Endothelial cell of umbilical vein (primary cell): Measurements from ENCODE around the gene REPS1. TPM values are rescaled to one million over a fixed set of nuclear protein-coding genes. Genes with fewer than 3 reads are reported as not detected.

Source experiments
- BruUV-seq: library from RNA; stranded (reverse); fragments of 400-500 nt; replicated peaks from 2 replicates; lab custom pipeline; 2021; lab: Mats Ljungman, UMichigan
- CTCF ChIA-PET: fragments of 300-600, 350-600 bp; sonication (Branson Sonifier 250); formaldehyde crosslinking; loops from one replicate; lab custom pipeline; 2021; ENCODE audit warnings: antibody characterized with exemption, inconsistent platforms; lab: Charles Lee
- POLR2A ChIA-PET: fragments of 300-600, 350-600 bp; sonication (Branson Sonifier 250); formaldehyde crosslinking; loops from one replicate; lab custom pipeline; 2021; ENCODE audit warnings: antibody characterized with exemption, inconsistent platforms; lab: Charles Lee
- DNase-seq: peaks from one replicate; pipeline ENCODE4 v3.0.0-alpha.2; 2011; ENCODE audit warnings: low read depth, low spot score
- FAIRE-seq: peaks from 2 replicates; lab custom pipeline; 2011; peaks lifted over from hg19 to GRCh38; lab: Jason Lieb, UNC
- H2AFZ ChIP-seq: 2 replicates; pipeline ENCODE4 v1.6.0; 2012; ENCODE audit warnings: low read depth, low read length, control low read depth, inconsistent platforms
- H3K27ac ChIP-seq: 2 replicates; pipeline ENCODE4 v1.5.1; 2011; ENCODE audit warnings: low read depth, mild to moderate bottlenecking, control low read depth, low read length, moderate library complexity; ENCODE audit not compliant: insufficient read depth
- H3K27me3 ChIP-seq, 2 experiments: 2 replicates each; pipeline versions ENCODE4 v1.6.0 to v1.6.1; 2011; ENCODE audit warnings: low read length in 2 of 2, mixed read lengths in 1 of 2; ENCODE audit not compliant: control insufficient read depth in 2 of 2, insufficient read depth in 2 of 2
- H3K36me3 ChIP-seq, 2 experiments: 2 replicates in 1 of 2; 3 replicates in 1 of 2; pipeline ENCODE4 v1.5.1; 2011; ENCODE audit warnings: low read length in 2 of 2, mild to moderate bottlenecking in 1 of 2, moderate library complexity in 1 of 2; ENCODE audit not compliant: control insufficient read depth in 2 of 2, insufficient read depth in 2 of 2; ENCODE audit errors: extremely low read depth in 1 of 2
- H3K4me1 ChIP-seq: 3 replicates; pipeline ENCODE4 v1.5.1; 2011; ENCODE audit warnings: mild to moderate bottlenecking, low read length; ENCODE audit not compliant: control insufficient read depth, insufficient read depth; ENCODE audit errors: extremely low read depth
- H3K4me2 ChIP-seq: 2 replicates; pipeline ENCODE4 v1.6.1; 2011; ENCODE audit warnings: low read length, control low read depth, mixed read lengths; ENCODE audit not compliant: insufficient read depth
- H3K4me3 ChIP-seq, 3 experiments: fragments of 200-600 bp in 1 of 3; sonication (generic), shearing (Covaris generic) in 1 of 3; replicated peaks in 1 of 3; 2 replicates each; pipeline ENCODE4 v1.5.1; 2011 to 2016; ENCODE audit warnings: control low read depth in 3 of 3, low read length in 3 of 3, mild to moderate bottlenecking in 2 of 3, inconsistent platforms in 1 of 3, low read depth in 1 of 3, moderate library complexity in 1 of 3; ENCODE audit not compliant: insufficient read depth in 1 of 3
- H3K79me2 ChIP-seq: 2 replicates; pipeline ENCODE4 v1.6.0; 2012; ENCODE audit warnings: low read length, inconsistent platforms; ENCODE audit not compliant: control insufficient read depth, insufficient read depth
- H3K9ac ChIP-seq: replicated peaks from 2 replicates; pipeline ENCODE3; 2011; ENCODE audit warnings: low read length, control low read depth; ENCODE audit not compliant: insufficient read depth; ENCODE audit errors: extremely low read depth
- H3K9me1 ChIP-seq: replicated peaks from 3 replicates; pipeline ENCODE4 v1.6.0; 2011; ENCODE audit warnings: mild to moderate bottlenecking, low read length; ENCODE audit not compliant: control insufficient read depth, insufficient read depth; ENCODE audit errors: extremely low read depth
- H3K9me3 ChIP-seq: replicated peaks from 2 replicates; pipeline ENCODE4 v1.5.1; 2012; ENCODE audit warnings: low read length, inconsistent platforms; ENCODE audit not compliant: control insufficient read depth, insufficient read depth
- H4K20me1 ChIP-seq: replicated peaks from 2 replicates; pipeline ENCODE3; 2011; ENCODE audit warnings: mild to moderate bottlenecking, low read length; ENCODE audit not compliant: control insufficient read depth, insufficient read depth; ENCODE audit errors: extremely low read depth
- FOS ChIP-seq: IDR thresholded peaks from 2 replicates; pipeline ENCODE4 v1.6.1; 2011; ENCODE audit warnings: mild to moderate bottlenecking, low read length, moderate library complexity, borderline replicate concordance; ENCODE audit not compliant: insufficient read depth
- GATA2 ChIP-seq: IDR thresholded peaks from 2 replicates; pipeline ENCODE4 v1.7.0; 2011; ENCODE audit warnings: low read depth, mild to moderate bottlenecking, moderate library complexity, mixed read lengths, low read length; ENCODE audit not compliant: insufficient read length, insufficient read depth
- JUN ChIP-seq: IDR thresholded peaks from 2 replicates; pipeline ENCODE4 v1.6.1; 2011; ENCODE audit warnings: borderline replicate concordance, low read depth; ENCODE audit not compliant: insufficient read length, insufficient read depth
- MYC ChIP-seq: IDR thresholded peaks from one replicate; pipeline ENCODE4 v1.6.1; 2011; ENCODE audit warnings: mild to moderate bottlenecking, low read depth, low read length
- POLR2A ChIP-seq: IDR thresholded peaks from 2 replicates; pipeline ENCODE4 v1.6.1; 2012; ENCODE audit warnings: low read depth, mild to moderate bottlenecking, control low read depth, low read length
- POLR2AphosphoS5 ChIP-seq: IDR thresholded peaks from 2 replicates; pipeline ENCODE4 v1.6.1; 2012; ENCODE audit warnings: low read depth, mild to moderate bottlenecking, control low read depth, low read length, moderate library complexity; ENCODE audit not compliant: insufficient read depth
- dilution Hi-C: fragments of 300-500 bp; cut with MboI; formaldehyde crosslinking; loops from one replicate; pipeline ENCODE4 v1.15.0; 2019; ENCODE audit warnings: low sequenced_read_pairs; ENCODE audit not compliant: extremely low pct_ligation_motif_present
- intact Hi-C: fragments of 100-400 bp; cut with micrococcal nuclease; formaldehyde crosslinking; loops from one replicate; pipeline ENCODE4 v1.10.0; 2022
- polyA plus RNA-seq, 4 experiments: library from polyadenylated mRNA; depleted of rRNA in 3 of 4; stranded (reverse) in 3 of 4; unstranded in 1 of 4; fragments of >200 nt; gene quantifications; 2 replicates each; pipeline versions ENCODE4 v1.2.1 to v1.2.3, GENCODE V29; 2011 to 2012; ENCODE audit warnings: missing spikeins in 1 of 4
- total RNA-seq: library from RNA; stranded (reverse); gene quantifications from 2 replicates; pipeline ENCODE4 v1.2.3, GENCODE V29; 2021

Gene REPS1
- total and polyA plus RNA-seq, 2 donors (not counting 3 experiments of a cell fraction or from before 2014, with no cell fraction given), result 20.6 to 35.0 TPM

- Histone ChIP-seq H3K27ac (peak overlapping the region; percentile 91), H3K9me3 (no peaks in the 10 kb centered on the region), H3K4me2 (peak overlapping the region; percentile 75), H4K20me1 (no peaks in the 10 kb centered on the region), H3K9ac (peak overlapping the region; percentile 63), H3K4me3 (peak overlapping the region in 1 of 3 experiments; percentile 27), H2AFZ (no peak overlapping the region), H3K36me3 (no peaks in the 10 kb centered on the region), H3K9me1 (no peaks in the 10 kb centered on the region), H3K79me2 (peaks cover 81% of the 10 kb centered on the region), H3K27me3 (no peaks in the 10 kb centered on the region), H3K4me1 (peaks cover 48% of the 10 kb centered on the region)
- intact Hi-C loops (loop anchor here (1.0 to 5.0 kb wide), 2 partner anchors 17 to 379 kb away; partner anchors contain the start of gene REPS1), dilution Hi-C loops (no loop called here)
- ChIA-PET CTCF (interaction anchor here (0.7 to 2.9 kb wide), 9 partner anchors 10 to 30 kb away, joined by 3 to 12 read pairs (median 4); partner anchors contain the start of gene REPS1), POLR2A (interaction anchor here (1.2 to 1.8 kb wide), 2 partner anchors 16 to 58 kb away, joined by 3 to 5 read pairs; partner anchors contain the start of gene ABRACL)
- FAIRE-seq (peak; percentile 80), DNase-seq (peak; percentile 85)
- TF ChIP-seq POLR2AphosphoS5 (peak; percentile 46), MYC (no peak), GATA2 (peak; percentile 23), JUN (peak; percentile 62), FOS (peak; percentile 93), POLR2A (no peak)
- TSS peak; percentile 46 for BruUV-seq
Observed at GRCh38 chr6:138970856-138971425, 17.1 kb downstream of the REPS1 start.

DNA sequence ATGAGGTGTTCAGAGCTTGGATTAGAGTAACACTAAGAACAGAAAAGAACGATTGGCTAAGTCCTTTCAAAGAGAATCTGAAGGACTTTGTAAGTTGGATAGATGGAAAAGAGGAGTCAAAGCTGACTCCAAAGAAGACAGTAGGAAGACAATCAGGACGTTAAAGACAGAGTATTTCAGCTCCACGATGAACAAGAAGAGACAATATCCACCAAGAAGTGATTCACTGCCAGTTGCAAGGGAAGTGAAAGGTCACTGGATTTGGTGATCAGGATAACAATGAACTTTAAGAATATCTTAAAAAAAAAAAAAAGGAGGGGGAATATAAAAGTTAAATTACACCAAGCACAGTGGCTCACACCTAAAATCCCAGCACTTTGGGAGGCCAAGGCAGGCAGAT lies 17.9 kb downstream of the REPS1 start:
- BruUV-seq, result no TSS peak
- no peaks in the 10 kb centered on the region for H3K36me3 ChIP-seq
- no peaks in the 10 kb centered on the region for H3K27me3 ChIP-seq
- TF ChIP-seq FOS, result peak; percentile 17
- no peak for TF ChIP-seq POLR2A
- ChIA-PET CTCF (interaction anchor here (0.7 to 2.9 kb wide), 8 partner anchors 13 to 278 kb away, joined by 3 to 12 read pairs (median 4); partner anchors contain the start of gene REPS1), POLR2A (interaction anchor here (0.7 to 1.8 kb wide), 3 partner anchors 17 to 370 kb away, joined by 3 to 5 read pairs (median 4); partner anchors contain the start of gene ABRACL)
- H3K27ac ChIP-seq, result peak overlapping the region; percentile 91
- peaks cover 48% of the 10 kb centered on the region for H3K4me1 ChIP-seq
- no peaks in the 10 kb centered on the region for H3K9me1 ChIP-seq
- no peaks in the 10 kb centered on the region for H3K9me3 ChIP-seq
- intact Hi-C loops, result loop anchor here (5.0 kb wide), 1 partner anchor 378 kb away; no protein-coding TSS in a partner anchor
- FAIRE-seq (no peak), DNase-seq (peak; percentile 18)
- peak overlapping the region; percentile 75 for H3K4me2 ChIP-seq
- no peaks in the 10 kb centered on the region for H4K20me1 ChIP-seq
- dilution Hi-C loops, result no loop called here
- H3K9ac ChIP-seq, result peak overlapping the region; percentile 63
- no peak overlapping the region for H2AFZ ChIP-seq
- H3K79me2 ChIP-seq, result peaks cover 82% of the 10 kb centered on the region
- no peak overlapping the region for H3K4me3 ChIP-seq
